Muscle layer of duodenum (tissue), 2 donors: ENCODE results near the gene MBD1.

Source experiments
- H3K27ac ChIP-seq: one replicate; pipeline ENCODE4 v1.7.0; 2013; ENCODE audit warnings: mild to moderate bottlenecking, low read length
- H3K27me3 ChIP-seq: one replicate; pipeline ENCODE4 v1.7.0; 2013; ENCODE audit warnings: low read depth, mild to moderate bottlenecking, control low read depth, low read length
- H3K36me3 ChIP-seq, 2 donors: one replicate each; pipeline ENCODE4 v1.7.0; 2013; ENCODE audit warnings: low read length in 2 of 2, control low read depth in 1 of 2, mild to moderate bottlenecking in 1 of 2; ENCODE audit not compliant: insufficient read depth in 2 of 2, control insufficient read depth in 1 of 2
- H3K4me1 ChIP-seq, 2 donors: one replicate each; pipeline ENCODE4 v1.7.0; 2013; ENCODE audit warnings: low read length in 2 of 2, mild to moderate bottlenecking in 2 of 2, control low read depth in 1 of 2, moderate library complexity in 1 of 2; ENCODE audit not compliant: insufficient read depth in 2 of 2, control insufficient read depth in 1 of 2
- H3K4me3 ChIP-seq, 2 donors: one replicate each; pipeline ENCODE4 v1.7.0; 2013; ENCODE audit warnings: low read length in 2 of 2, low read depth in 1 of 2, mild to moderate bottlenecking in 1 of 2
- H3K9me3 ChIP-seq, 2 donors: one replicate each; pipeline ENCODE4 v1.7.0; 2013; ENCODE audit warnings: low read length in 2 of 2, control low read depth in 1 of 2, mild to moderate bottlenecking in 1 of 2; ENCODE audit not compliant: control insufficient read depth in 1 of 2
- donor health status: healthy.

MBD1 gene, protein sequence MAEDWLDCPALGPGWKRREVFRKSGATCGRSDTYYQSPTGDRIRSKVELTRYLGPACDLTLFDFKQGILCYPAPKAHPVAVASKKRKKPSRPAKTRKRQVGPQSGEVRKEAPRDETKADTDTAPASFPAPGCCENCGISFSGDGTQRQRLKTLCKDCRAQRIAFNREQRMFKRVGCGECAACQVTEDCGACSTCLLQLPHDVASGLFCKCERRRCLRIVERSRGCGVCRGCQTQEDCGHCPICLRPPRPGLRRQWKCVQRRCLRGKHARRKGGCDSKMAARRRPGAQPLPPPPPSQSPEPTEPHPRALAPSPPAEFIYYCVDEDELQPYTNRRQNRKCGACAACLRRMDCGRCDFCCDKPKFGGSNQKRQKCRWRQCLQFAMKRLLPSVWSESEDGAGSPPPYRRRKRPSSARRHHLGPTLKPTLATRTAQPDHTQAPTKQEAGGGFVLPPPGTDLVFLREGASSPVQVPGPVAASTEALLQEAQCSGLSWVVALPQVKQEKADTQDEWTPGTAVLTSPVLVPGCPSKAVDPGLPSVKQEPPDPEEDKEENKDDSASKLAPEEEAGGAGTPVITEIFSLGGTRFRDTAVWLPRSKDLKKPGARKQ

DNA sequence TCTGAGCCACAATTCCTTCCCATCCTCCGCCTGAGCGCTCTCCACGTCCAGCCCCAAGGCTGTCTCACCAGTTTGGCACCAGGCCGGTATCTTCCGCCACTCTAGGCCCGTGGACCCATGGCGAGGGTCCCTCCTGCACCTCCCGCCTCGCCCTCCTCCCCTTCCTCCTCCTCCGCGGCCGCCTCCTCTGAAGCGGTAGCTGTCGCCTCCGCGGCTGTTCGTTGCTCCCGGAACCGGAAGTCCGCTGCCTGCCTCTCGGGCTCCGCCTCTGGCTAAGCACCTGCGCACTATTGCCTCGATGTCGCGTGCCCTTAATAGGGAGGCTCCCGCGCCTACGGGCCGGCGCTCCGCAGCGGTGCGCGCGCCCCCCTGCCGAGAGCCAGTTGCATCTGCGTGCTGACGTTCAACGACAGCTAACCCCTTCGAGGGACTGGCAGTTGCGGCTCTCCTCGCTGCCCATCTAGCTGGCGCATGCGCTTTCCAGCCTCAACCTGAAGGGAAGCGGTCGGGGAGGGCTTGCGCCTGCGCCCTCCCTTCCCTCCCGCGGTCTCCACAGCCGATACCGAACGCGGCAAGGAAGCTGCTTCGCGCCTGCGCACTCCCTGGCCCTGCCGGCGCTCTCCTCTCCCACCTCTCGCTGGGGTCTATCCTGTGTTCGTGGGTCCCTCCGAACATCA is at the start of gene MBD1:
Gene MBD1 (minus strand): TSS at position 229 of the 677 bp plus-strand sequence. CDS start 1,531 bp downstream, outside the sequence.
- Histone ChIP-seq H3K27me3 (no peaks in the 10 kb centered on the region), H3K4me1 (peaks cover 15 to 37% of the 10 kb centered on the region in 2 donors), H3K36me3 (peaks cover 28 to 59% of the 10 kb centered on the region in 2 donors)

DNA sequence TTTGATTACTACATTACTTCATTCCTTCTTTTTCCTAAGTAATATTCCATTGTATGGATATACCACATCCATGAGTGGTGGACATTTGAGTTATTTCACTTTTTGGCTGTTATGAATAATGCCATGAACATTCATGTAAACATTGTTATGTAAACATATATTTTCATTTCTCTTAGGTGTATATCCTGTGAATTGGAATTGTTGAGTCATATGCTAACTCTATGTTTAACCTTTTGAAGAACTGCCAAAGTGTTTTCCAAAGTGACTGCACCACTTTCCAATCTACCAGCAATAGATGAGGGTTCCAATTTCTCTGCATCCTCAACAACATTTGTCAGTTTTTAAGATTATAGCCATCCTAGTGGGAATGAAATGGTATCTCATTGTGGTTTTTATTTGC is 48.9 kb upstream of the MBD1 start:
- H3K36me3 ChIP-seq: no peaks in the 10 kb centered on the region

More for the DNA sequence above, at the start of gene MBD1:
- H3K9me3 ChIP-seq: no peaks in the 10 kb centered on the region
- peak within 1 kb of the TSS; percentile 98 for H3K27ac ChIP-seq
- peak within 1 kb of the TSS; percentile 94 to 97 for H3K4me3 ChIP-seq

DNA sequence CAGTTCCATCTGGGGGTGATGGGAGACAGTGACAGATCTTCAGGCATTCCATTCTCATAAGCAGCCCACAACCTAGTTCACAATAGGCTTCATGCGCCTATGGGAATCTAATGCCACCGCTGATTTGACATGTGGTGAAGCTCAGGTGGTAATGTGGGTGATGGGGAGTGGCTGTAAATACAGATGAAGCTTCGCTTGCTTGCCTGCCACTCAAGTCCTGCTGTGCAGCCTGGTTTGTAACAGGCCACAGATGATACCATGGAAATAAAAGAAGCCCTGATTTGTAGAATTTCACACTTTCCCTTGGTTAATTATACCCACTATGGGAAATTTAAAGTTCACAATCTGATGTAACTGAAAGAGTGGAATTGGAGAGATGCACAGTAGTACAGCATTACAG is 46.7 kb upstream of the MBD1 start:
- Histone ChIP-seq H3K4me3 (no peak overlapping the region), H3K27ac (no peak overlapping the region), H3K27me3 (no peaks in the 10 kb centered on the region), H3K9me3 (no peaks in the 10 kb centered on the region), H3K4me1 (no peaks in the 10 kb centered on the region), H3K36me3 (no peaks in the 10 kb centered on the region)

More for the DNA sequence above, 48.9 kb upstream of the MBD1 start:
- Histone ChIP-seq H3K27me3 (no peaks in the 10 kb centered on the region), H3K4me1 (no peaks in the 10 kb centered on the region), H3K9me3 (no peaks in the 10 kb centered on the region), H3K4me3 (no peak overlapping the region), H3K27ac (no peak overlapping the region)

DNA sequence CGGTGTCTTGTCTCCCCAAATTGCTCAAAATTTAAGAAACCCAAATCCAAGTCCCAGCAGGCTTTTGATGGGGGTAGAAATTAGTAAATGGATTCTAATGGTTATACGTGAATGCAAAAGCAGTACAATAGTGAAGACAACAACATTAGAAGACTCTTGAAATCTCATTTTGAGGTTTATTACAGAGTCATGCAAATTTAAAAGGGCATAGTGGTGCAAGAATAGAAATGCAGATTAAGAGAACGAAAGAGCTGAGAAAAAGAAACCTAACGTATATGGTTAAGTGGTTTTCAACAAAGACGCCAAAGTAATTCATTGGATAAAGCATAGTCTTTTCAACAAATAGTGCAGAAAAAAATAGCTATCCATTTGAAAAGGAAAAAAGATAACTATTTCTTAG is 39.4 kb upstream of the MBD1 start:
- Histone ChIP-seq H3K4me3 (no peak overlapping the region), H3K27ac (no peak overlapping the region), H3K9me3 (no peaks in the 10 kb centered on the region), H3K36me3 (no peaks in the 10 kb centered on the region), H3K4me1 (no peaks in the 10 kb centered on the region), H3K27me3 (no peaks in the 10 kb centered on the region)

DNA sequence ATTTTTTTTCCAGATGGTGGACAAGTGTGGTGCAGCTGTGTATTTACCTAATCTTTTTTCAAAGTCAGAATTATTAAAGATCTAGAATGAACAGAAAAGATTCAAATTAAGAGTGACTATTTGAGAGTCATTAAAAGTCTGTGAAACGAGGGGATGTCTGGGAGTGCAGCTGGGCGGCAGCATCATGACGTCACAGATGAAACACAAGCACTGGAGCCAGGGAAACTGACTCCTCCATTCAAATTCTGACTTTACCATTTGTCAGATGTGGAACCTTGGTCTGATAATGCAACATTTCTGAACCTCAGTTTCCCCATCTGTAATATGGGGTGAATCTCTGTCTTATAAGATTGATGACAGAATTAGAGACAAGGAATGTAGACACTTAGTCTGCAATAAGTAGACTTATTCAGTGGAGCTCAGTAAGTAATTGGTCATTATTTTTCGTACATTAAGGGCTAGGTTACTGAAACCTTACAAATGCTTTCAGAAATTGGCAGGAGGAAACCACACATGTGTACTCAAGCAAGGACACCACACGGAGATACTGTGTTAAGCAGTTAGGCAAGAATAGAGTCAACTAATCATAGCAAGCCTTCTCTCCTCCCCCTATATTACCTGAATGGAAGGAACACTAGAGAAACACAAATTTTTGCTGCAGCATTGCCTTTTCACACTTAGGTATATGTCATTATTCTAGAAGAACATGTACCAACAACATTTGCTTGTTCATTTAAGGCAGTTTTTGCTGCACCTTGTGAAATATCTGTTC is 34.0 kb upstream of the MBD1 start:
- no peak overlapping the region for H3K4me3 ChIP-seq
- H3K36me3 ChIP-seq: no peaks in the 10 kb centered on the region
- no peaks in the 10 kb centered on the region for H3K27me3 ChIP-seq
- no peaks in the 10 kb centered on the region for H3K9me3 ChIP-seq
- H3K4me1 ChIP-seq: no peaks in the 10 kb centered on the region
- H3K27ac ChIP-seq: no peak overlapping the region

DNA sequence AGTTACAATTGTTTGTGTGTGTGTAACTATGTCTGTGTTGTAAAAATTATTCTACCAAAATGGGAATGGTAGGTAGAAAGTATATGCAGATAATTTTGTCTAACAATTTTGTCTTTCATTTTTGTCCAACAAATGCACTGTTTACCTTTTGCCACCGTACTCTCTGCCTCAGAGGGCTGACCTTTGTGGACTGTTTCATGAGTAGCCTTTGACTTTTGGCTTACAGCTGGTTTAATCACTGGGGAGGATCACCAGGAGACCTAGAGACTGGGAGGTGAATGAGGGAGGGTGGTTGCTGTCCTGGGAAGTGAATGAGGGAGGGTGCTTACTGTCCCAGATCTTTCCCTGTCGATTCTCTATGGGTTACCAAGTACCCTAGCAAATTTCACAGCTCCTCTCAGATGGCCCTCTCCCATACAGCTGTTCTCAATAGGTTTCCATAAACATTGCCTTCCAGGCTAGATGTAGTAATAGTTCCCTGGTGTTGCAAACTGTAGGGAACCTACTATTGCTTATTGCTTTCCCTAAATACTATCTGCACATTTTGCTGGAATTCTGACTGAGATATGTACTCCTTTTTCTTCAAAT is 32.6 kb upstream of the MBD1 start:
- Histone ChIP-seq H3K4me3 (no peak overlapping the region), H3K27me3 (no peaks in the 10 kb centered on the region), H3K27ac (no peak overlapping the region)

DNA sequence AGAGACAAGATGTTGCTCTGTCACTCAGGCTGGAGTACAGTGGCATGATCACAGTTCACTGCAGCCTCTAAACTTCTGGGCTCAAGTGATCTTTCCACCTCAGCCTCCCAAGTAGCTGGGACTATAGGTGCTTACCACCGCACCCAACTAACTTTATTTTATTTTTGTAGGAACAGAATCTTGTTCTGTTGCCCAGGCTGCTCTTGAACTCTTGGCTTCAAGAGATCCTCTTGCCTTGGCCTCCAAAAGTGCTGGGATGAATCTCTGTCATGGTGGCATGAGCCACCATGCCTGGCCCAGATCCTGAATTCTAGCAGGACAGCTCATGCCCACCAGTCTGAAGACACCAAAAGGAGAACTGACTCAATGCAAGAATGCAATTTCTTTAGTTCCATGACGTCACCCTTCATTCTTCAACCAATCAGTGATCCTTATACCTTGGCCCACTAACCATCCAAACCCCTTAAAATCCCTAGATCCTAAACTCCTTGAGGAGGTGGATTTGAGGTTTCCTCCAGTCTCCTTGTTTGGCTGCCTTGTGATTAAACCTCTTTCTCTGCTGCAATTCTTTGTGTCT is 31.8 kb upstream of the MBD1 start:
- Histone ChIP-seq H3K4me1 (peaks cover 0 to 5% of the 10 kb centered on the region in 2 donors), H3K36me3 (no peaks in the 10 kb centered on the region), H3K27me3 (no peaks in the 10 kb centered on the region), H3K9me3 (no peaks in the 10 kb centered on the region), H3K4me3 (no peak overlapping the region), H3K27ac (no peak overlapping the region)

More for the DNA sequence above, 32.6 kb upstream of the MBD1 start:
- Histone ChIP-seq H3K4me1 (no peaks in the 10 kb centered on the region), H3K36me3 (no peaks in the 10 kb centered on the region), H3K9me3 (no peaks in the 10 kb centered on the region)

DNA sequence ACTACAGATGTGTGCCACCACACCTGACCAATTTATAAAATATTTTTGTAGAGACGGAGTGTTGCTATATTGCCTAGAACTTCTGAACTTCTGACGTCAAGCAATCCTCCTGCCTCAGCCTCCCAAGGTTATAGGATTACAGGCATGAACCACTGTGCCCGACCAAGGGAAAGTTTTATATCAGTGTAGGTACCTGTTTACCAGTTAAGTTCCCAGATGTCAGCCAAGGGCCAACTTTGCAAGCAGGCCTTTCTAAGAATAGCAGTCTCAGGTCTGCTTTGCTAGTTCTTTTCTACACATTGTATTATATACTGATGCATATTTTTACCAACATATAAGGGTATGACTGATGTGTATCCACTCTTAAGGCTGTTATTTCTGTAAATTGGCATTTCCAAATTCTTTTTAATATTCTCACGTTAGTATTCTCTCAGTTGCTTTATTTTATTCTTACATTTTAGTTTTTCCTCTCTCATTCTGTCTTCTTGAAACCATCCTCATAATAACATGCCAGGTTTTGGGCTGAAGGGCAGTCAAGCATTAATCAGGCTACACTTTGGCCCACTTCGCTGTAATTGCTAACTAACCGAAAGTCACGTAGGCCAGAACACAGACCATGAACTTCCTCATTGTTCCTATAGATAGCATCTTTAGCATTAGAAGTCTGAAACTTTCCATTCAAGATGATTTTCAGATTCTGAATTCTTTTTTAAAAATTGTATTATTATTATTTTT is 31.1 kb upstream of the MBD1 start:
- no peak overlapping the region for H3K27ac ChIP-seq
- H3K4me3 ChIP-seq: no peak overlapping the region
- H3K36me3 ChIP-seq: no peaks in the 10 kb centered on the region
- H3K4me1 ChIP-seq: peaks cover 0 to 8% of the 10 kb centered on the region in 2 donors
- no peaks in the 10 kb centered on the region for H3K9me3 ChIP-seq
- no peaks in the 10 kb centered on the region for H3K27me3 ChIP-seq

DNA sequence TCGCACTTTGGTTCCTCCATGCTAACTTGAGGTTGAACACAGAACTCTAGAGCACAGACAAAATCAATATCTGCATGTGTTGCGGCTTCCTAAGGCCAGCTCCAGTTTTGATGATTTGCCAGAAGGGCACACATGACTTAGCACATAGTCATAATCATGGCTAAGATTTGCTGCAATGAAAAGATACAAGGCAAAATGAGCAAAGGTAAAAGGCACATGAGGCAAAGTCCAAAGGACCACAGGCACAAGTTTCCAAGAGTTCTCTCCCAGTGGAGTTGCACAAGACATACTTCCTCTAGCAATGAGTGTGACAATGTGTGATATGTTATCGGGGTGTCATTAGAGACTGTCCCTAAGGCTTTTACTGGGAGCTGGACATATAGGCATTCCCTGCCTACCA is 30.3 kb upstream of the MBD1 start:
- no peaks in the 10 kb centered on the region for H3K9me3 ChIP-seq
- no peak overlapping the region for H3K27ac ChIP-seq
- no peaks in the 10 kb centered on the region for H3K27me3 ChIP-seq
- no peaks in the 10 kb centered on the region for H3K36me3 ChIP-seq
- no peak overlapping the region for H3K4me3 ChIP-seq
- peaks cover 3 to 13% of the 10 kb centered on the region in 2 donors for H3K4me1 ChIP-seq

DNA sequence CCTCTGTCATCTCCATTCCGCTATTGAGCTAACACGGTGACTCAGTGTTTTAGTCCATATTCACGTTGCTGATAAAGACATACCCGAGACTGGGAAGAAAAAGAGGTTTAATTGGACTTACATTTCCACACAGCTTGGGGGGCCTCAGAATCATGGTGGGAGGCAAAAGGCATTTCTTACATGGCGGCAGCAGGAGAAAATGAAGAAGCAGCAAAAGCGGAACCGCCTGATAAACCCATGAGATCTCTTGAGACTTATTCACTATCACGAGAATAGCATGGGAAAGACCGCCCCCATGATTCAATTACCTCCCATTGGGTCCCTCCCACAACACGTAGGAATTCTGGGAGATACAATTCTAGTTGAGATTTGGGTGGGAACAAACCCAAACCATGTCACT is 28.8 kb upstream of the MBD1 start:
- H3K36me3 ChIP-seq: no peaks in the 10 kb centered on the region
- H3K27ac ChIP-seq: no peak overlapping the region
- no peaks in the 10 kb centered on the region for H3K9me3 ChIP-seq
- no peaks in the 10 kb centered on the region for H3K27me3 ChIP-seq
- peaks cover 3 to 13% of the 10 kb centered on the region in 2 donors for H3K4me1 ChIP-seq
- no peak overlapping the region for H3K4me3 ChIP-seq
